Stomach (tissue), 9 donors: ENCODE measurements around the gene CCDC61. TPM values are rescaled to one million over a fixed set of nuclear protein-coding genes. Genes with fewer than 3 reads are reported as not detected.

ENCODE experiments used
- DNase-seq, 2 donors: peaks; one replicate each; pipeline versions ENCODE4 v3.0.0 to v3.0.0-alpha.2; 2013 to 2019
- H3K27ac ChIP-seq, 5 donors: fragments of 200-600 bp in 4 of 5; sonication (generic) in 4 of 5; one replicate each; pipeline ENCODE4 v1.5.1; 2013 to 2019; ENCODE audit warnings: mild to moderate bottlenecking in 1 of 5, moderate library complexity in 1 of 5
- H3K27me3 ChIP-seq, 3 donors: fragments of 200-600 bp; sonication (generic); one replicate each; pipeline ENCODE4 v1.5.1; 2017 to 2019; ENCODE audit warnings: mixed run types in 1 of 3
- H3K36me3 ChIP-seq, 4 donors: fragments of 200-600 bp; sonication (generic); 1 replicate in 3 of 4; 2 replicates in 1 of 4; pipeline ENCODE4 v1.5.1; 2016 to 2019
- H3K4me1 ChIP-seq, 4 donors: fragments of 200-600 bp; sonication (generic); one replicate each; pipeline ENCODE4 v1.5.1; 2016 to 2019
- H3K4me3 ChIP-seq, 4 donors: fragments of 200-600 bp; sonication (generic) in 3 of 4; one replicate each; pipeline ENCODE4 v1.5.1; 2016 to 2019; ENCODE audit warnings: mild to moderate bottlenecking in 1 of 4
- H3K9me3 ChIP-seq, 4 donors: fragments of 200-600 bp; sonication (generic); one replicate each; pipeline ENCODE4 v1.5.1; 2016 to 2019
- CTCF ChIP-seq, 7 experiments: fragments of 450-650 bp in 4 of 7; fragments of 200-600 bp in 3 of 7; sonication (generic) in 3 of 7; IDR thresholded peaks; one replicate each; pipeline ENCODE4 v1.5.1; 2016 to 2019; ENCODE audit warnings: antibody characterized with exemption in 7 of 7, control low read depth in 2 of 7, mild to moderate bottlenecking in 1 of 7
- EP300 ChIP-seq: sonication (generic); formaldehyde crosslinking; IDR thresholded peaks from one replicate; pipeline ENCODE4 v1.6.1; 2017; ENCODE audit warnings: antibody characterized with exemption
- POLR2A ChIP-seq, 4 donors: fragments of 450-650 bp; IDR thresholded peaks; one replicate each; pipeline ENCODE4 v1.6.1; 2016; ENCODE audit warnings: antibody characterized with exemption in 4 of 4, control low read depth in 2 of 4, mild to moderate bottlenecking in 1 of 4, moderate library complexity in 1 of 4
- POLR2AphosphoS5 ChIP-seq, 3 donors: sonication (generic); formaldehyde crosslinking; IDR thresholded peaks; one replicate each; pipeline ENCODE4 v1.6.1; 2016; ENCODE audit warnings: antibody characterized with exemption in 3 of 3
- WGBS, 5 donors: extraction: QIAGEN DNeasy Blood & Tissue Kit in 3 of 5; methylation state at CpG; one replicate each; pipeline versions ENCODE4 v1.1.5 to v1.1.7; 2013 to 2018; 5-methylcytosine and 5-hydroxymethylcytosine counted together
- intact Hi-C: fragments of 100-400 bp; cut with DNase I; formaldehyde crosslinking; loops from one replicate; pipeline ENCODE4 v1.15.1; 2023; ENCODE audit warnings: low total_unique reads
- polyA plus RNA-seq, 3 donors: library from polyadenylated mRNA; stranded (reverse); fragments of 200-250 nt; gene quantifications; one replicate each; pipeline ENCODE4 v1.2.3, GENCODE V29; 2013
- total RNA-seq, 5 donors: library from RNA; depleted of rRNA; stranded (reverse); fragments of >200 nt; gene quantifications; one replicate each; pipeline versions ENCODE4 v1.1.0 to v1.2.3, GENCODE V29; 2014 to 2016
- donor health status: healthy with polysubstance abuse.
- donor health status: Bipolar disorder and iron deficiency.
- donor health status: healthy.

The CCDC61 gene
- total and polyA plus RNA-seq, 8 donors, result 2.4 to 38.8 (median 13.2) TPM

- intact Hi-C loops, result no loop called here
- DNase-seq, result no peak
- no peak for TF ChIP-seq CTCF (IDR thresholded peaks at IDR 0.05)
- no peak for TF ChIP-seq EP300
- TF ChIP-seq POLR2AphosphoS5 (IDR thresholded peaks at IDR 0.05), result no peak
- Histone ChIP-seq H3K27ac (no peak overlapping the region), H3K4me1 (no peaks in the 10 kb centered on the region), H3K4me3 (no peak overlapping the region), H3K36me3 (no peaks in the 10 kb centered on the region), H3K27me3 (peaks cover 0 to 87% (median 13%) of the 10 kb centered on the region in 3 donors), H3K9me3 (no peaks in the 10 kb centered on the region)
- WGBS, 5 donors, result 79 to 87% (median 80%) methylated on average over 15 of the region's 15 CpGs
Observed at GRCh38 chr19:45962021-45962420, 33.2 kb upstream of the CCDC61 start.

GRCh38 chr19:45967246-45967645 lies 28.0 kb upstream of the CCDC61 start:
- H3K4me3 ChIP-seq, result no peak overlapping the region
- WGBS, 5 donors, result 37 to 50% (median 49%) methylated on average over 7 of the region's 7 CpGs
- no peaks in the 10 kb centered on the region for H3K36me3 ChIP-seq
- H3K27ac ChIP-seq, result no peak overlapping the region
- peaks cover 0 to 87% (median 18%) of the 10 kb centered on the region in 3 donors for H3K27me3 ChIP-seq
- H3K9me3 ChIP-seq, result no peaks in the 10 kb centered on the region
- no peak for DNase-seq
- intact Hi-C loops, result no loop called here
- H3K4me1 ChIP-seq, result peaks cover 0 to 8% (median 0%) of the 10 kb centered on the region in 4 donors
- no peak for TF ChIP-seq POLR2A (IDR thresholded peaks at IDR 0.05)
- TF ChIP-seq CTCF (IDR thresholded peaks at IDR 0.05), result no peak
- TF ChIP-seq EP300, result no peak
- TF ChIP-seq POLR2AphosphoS5 (IDR thresholded peaks at IDR 0.05), result no peak

- H3K27ac ChIP-seq, result no peak overlapping the region
- peaks cover 9 to 87% (median 26%) of the 10 kb centered on the region in 3 donors for H3K27me3 ChIP-seq
- WGBS, 5 donors, result 47 to 74% (median 61%) methylated on average over 9 of the region's 9 CpGs
- no peaks in the 10 kb centered on the region for H3K36me3 ChIP-seq
- H3K4me1 ChIP-seq, result peaks cover 0 to 17% (median 6%) of the 10 kb centered on the region in 4 donors
- H3K9me3 ChIP-seq, result no peaks in the 10 kb centered on the region
- intact Hi-C loops, result no loop called here
- H3K4me3 ChIP-seq, result no peak overlapping the region
- no peak for DNase-seq
- TF ChIP-seq EP300 (no peak), CTCF (IDR thresholded peaks at IDR 0.05) (no peak), POLR2AphosphoS5 (IDR thresholded peaks at IDR 0.05) (no peak), POLR2A (IDR thresholded peaks at IDR 0.05) (no peak)
Observed at GRCh38 chr19:45968626-45969025, 26.6 kb upstream of the CCDC61 start.

- peaks cover 13 to 96% (median 37%) of the 10 kb centered on the region in 3 donors for H3K27me3 ChIP-seq
- no peaks in the 10 kb centered on the region for H3K36me3 ChIP-seq
- no peak overlapping the region for H3K4me3 ChIP-seq
- H3K4me1 ChIP-seq, result peaks cover 0 to 20% (median 9%) of the 10 kb centered on the region in 4 donors
- intact Hi-C loops, result no loop called here
- WGBS, 5 donors, result 63 to 81% (median 73%) methylated on average over 5 of the region's 5 CpGs
- no peak overlapping the region for H3K27ac ChIP-seq
- H3K9me3 ChIP-seq, result peaks cover 0 to 4% (median 0%) of the 10 kb centered on the region in 4 donors
- DNase-seq, result no peak
- TF ChIP-seq EP300 (no peak), CTCF (IDR thresholded peaks at IDR 0.05) (no peak), POLR2A (IDR thresholded peaks at IDR 0.05) (no peak), POLR2AphosphoS5 (IDR thresholded peaks at IDR 0.05) (no peak)
Observed at GRCh38 chr19:45969676-45970075, 25.6 kb upstream of the CCDC61 start.
